HG03571 (cell line): ENCODE results near the gene TNFSF15.
"Not testable (repeated sequence)": the region's sequence is repeated elsewhere in the genome, so short reads cannot be mapped to it uniquely, and the experiment has no call there.

Experiments used
- ATAC-seq: cut with Tn5 transposase; IDR thresholded peaks from one replicate; pipeline ENCODE4 v1.9.1; 2021; ENCODE audit not compliant: unreplicated experiment

TNFSF15 gene

GRCh38 chr9:114757395-114757794 is 48.4 kb downstream of the TNFSF15 start:
- no peak for ATAC-seq

GRCh38 chr9:114756920-114757319 is 48.9 kb downstream of the TNFSF15 start:
- ATAC-seq, result no peak

- ATAC-seq, result no peak
Measured at GRCh38 chr9:114754581-114754980, 51.3 kb downstream of the TNFSF15 start.

GRCh38 chr9:114746591-114747346 is 59.1 kb downstream of the TNFSF15 start:
- ATAC-seq, result no peak

- ATAC-seq, result no peak
Measured at GRCh38 chr9:114745879-114746550, 59.8 kb downstream of the TNFSF15 start.

- no peak for ATAC-seq
Measured at GRCh38 chr9:114745108-114745848, 60.6 kb downstream of the TNFSF15 start.

- no peak for ATAC-seq
Measured at GRCh38 chr9:114743446-114743845, 62.4 kb downstream of the TNFSF15 start.

- no peak for ATAC-seq
Measured at GRCh38 chr9:114742947-114743346, 62.9 kb downstream of the TNFSF15 start.

GRCh38 chr9:114741521-114741920 is 64.3 kb downstream of the TNFSF15 start:
- not testable (repeated sequence) for ATAC-seq

- no peak for ATAC-seq
Measured at GRCh38 chr9:114738581-114739316, 67.1 kb downstream of the TNFSF15 start.

- no peak for ATAC-seq
Measured at GRCh38 chr9:114737847-114738246, 68.0 kb downstream of the TNFSF15 start.

- ATAC-seq, result no peak
Measured at GRCh38 chr9:114737118-114737517, 68.7 kb downstream of the TNFSF15 start.

- no peak for ATAC-seq
Measured at GRCh38 chr9:114735704-114736103, 70.1 kb downstream of the TNFSF15 start.

- ATAC-seq, result not testable (repeated sequence)
Measured at GRCh38 chr9:114735139-114735538, 70.7 kb downstream of the TNFSF15 start.
